ENCODE measurements around the gene RBM24. TPM values are rescaled to one million over a fixed set of nuclear protein-coding genes. Genes with fewer than 3 reads are reported as not detected.

RBM24 gene
- total RNA-seq, 1 experiment from 2014 or later: 3.3 TPM

GRCh38 chr6:17343215-17343614, 62.1 kb downstream of the RBM24 start (continued):
- TF ChIP-seq CTCF (IDR thresholded peaks at IDR 0.05 in 2 of 3, conservative IDR thresholded peaks at IDR 0.05 in 1 of 3; ENCODE audit: borderline replicate concordance in 1 of 3, insufficient read depth in 1 of 3, low read depth in 2 of 3, low read length in 2 of 3): no peak
- TF ChIP-seq, protein P1, sequence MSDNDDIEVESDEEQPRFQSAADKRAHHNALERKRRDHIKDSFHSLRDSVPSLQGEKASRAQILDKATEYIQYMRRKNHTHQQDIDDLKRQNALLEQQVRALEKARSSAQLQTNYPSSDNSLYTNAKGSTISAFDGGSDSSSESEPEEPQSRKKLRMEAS (IDR thresholded peaks at IDR 0.05): no peak
- TF ChIP-seq, protein P2, sequence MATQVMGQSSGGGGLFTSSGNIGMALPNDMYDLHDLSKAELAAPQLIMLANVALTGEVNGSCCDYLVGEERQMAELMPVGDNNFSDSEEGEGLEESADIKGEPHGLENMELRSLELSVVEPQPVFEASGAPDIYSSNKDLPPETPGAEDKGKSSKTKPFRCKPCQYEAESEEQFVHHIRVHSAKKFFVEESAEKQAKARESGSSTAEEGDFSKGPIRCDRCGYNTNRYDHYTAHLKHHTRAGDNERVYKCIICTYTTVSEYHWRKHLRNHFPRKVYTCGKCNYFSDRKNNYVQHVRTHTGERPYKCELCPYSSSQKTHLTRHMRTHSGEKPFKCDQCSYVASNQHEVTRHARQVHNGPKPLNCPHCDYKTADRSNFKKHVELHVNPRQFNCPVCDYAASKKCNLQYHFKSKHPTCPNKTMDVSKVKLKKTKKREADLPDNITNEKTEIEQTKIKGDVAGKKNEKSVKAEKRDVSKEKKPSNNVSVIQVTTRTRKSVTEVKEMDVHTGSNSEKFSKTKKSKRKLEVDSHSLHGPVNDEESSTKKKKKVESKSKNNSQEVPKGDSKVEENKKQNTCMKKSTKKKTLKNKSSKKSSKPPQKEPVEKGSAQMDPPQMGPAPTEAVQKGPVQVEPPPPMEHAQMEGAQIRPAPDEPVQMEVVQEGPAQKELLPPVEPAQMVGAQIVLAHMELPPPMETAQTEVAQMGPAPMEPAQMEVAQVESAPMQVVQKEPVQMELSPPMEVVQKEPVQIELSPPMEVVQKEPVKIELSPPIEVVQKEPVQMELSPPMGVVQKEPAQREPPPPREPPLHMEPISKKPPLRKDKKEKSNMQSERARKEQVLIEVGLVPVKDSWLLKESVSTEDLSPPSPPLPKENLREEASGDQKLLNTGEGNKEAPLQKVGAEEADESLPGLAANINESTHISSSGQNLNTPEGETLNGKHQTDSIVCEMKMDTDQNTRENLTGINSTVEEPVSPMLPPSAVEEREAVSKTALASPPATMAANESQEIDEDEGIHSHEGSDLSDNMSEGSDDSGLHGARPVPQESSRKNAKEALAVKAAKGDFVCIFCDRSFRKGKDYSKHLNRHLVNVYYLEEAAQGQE (IDR thresholded peaks at IDR 0.05; ENCODE audit: low read depth): no peak
- no peak for TF ChIP-seq ZFX (IDR thresholded peaks at IDR 0.05)
- TF ChIP-seq EGR1 (IDR thresholded peaks at IDR 0.05; ENCODE audit: low read depth): no peak

Other genes starting within 250 kb of the RBM24 start
- gene STMND1, start 179.3 kb upstream of the RBM24 start, total RNA-seq (2021; ENCODE audit: unreplicated experiment): not detected
- gene CAP2, start 112.2 kb downstream of the RBM24 start, total RNA-seq (2021; ENCODE audit: unreplicated experiment): 3.8 TPM

All from HCT116 (cell line).